ENCODE measurements around the gene ZBTB7C. TPM values are rescaled to one million over a fixed set of nuclear protein-coding genes. Genes with fewer than 3 reads are reported as not detected.
A peak's percentile ranks its signal among the peaks of the same experiment; 100 is the strongest.

ZBTB7C gene
- total RNA-seq, 2 donors from 2014 or later = 11.0 to 14.8 TPM

- peak; percentile 50 for DNase-seq (ENCODE audit: low spot score)
- intact Hi-C loops (cut with DNase I) = no loop called here
These were observed 349.6 kb downstream of the ZBTB7C start for GRCh38 chr18:48059455-48060010.

GRCh38 chr18:48058486-48058885 lies 350.7 kb downstream of the ZBTB7C start:
- DNase-seq (ENCODE audit: low spot score) = no peak
- intact Hi-C loops (cut with DNase I) = no loop called here

- DNase-seq (ENCODE audit: low spot score) = no peak
- intact Hi-C loops (cut with DNase I) = no loop called here
These were observed 352.2 kb downstream of the ZBTB7C start for GRCh38 chr18:48057018-48057417.

- intact Hi-C loops (cut with DNase I) = loop anchor here in 1 of 2 donors (1.0 kb wide), 1 partner anchor 10 kb away; no protein-coding TSS in a partner anchor
- DNase-seq (ENCODE audit: low spot score) = peak; percentile 37
These were observed 353.8 kb downstream of the ZBTB7C start for GRCh38 chr18:48055351-48055750.

GRCh38 chr18:48053881-48054816 lies 355.0 kb downstream of the ZBTB7C start:
- intact Hi-C loops (cut with DNase I) = no loop called here

GRCh38 chr18:48052842-48053241 lies 356.3 kb downstream of the ZBTB7C start:
- peak; percentile 43 for DNase-seq (ENCODE audit: low spot score)
- intact Hi-C loops (cut with DNase I) = no loop called here

More at GRCh38 chr18:48053881-48054816, 355.0 kb downstream of the ZBTB7C start:
- DNase-seq (ENCODE audit: low spot score) = peak; percentile 65

- DNase-seq (ENCODE audit: low spot score) = peak; percentile 5
- intact Hi-C loops (cut with DNase I) = no loop called here
These were observed 357.0 kb downstream of the ZBTB7C start for GRCh38 chr18:48051945-48052840.

GRCh38 chr18:48050176-48050575 lies 359.0 kb downstream of the ZBTB7C start:
- intact Hi-C loops (cut with DNase I) = no loop called here

GRCh38 chr18:48049757-48050156 lies 359.4 kb downstream of the ZBTB7C start:
- peak; percentile 62 for DNase-seq (ENCODE audit: low spot score)
- intact Hi-C loops (cut with DNase I) = no loop called here

More at GRCh38 chr18:48050176-48050575, 359.0 kb downstream of the ZBTB7C start:
- peak; percentile 52 for DNase-seq (ENCODE audit: low spot score)

GRCh38 chr18:48048251-48048650 lies 360.9 kb downstream of the ZBTB7C start:
- intact Hi-C loops (cut with DNase I) = no loop called here
- peak; percentile 15 for DNase-seq (ENCODE audit: low spot score)

GRCh38 chr18:48046843-48047242 lies 362.3 kb downstream of the ZBTB7C start:
- intact Hi-C loops (cut with DNase I) = no loop called here
- DNase-seq (ENCODE audit: low spot score) = peak; percentile 43

- DNase-seq (ENCODE audit: low spot score) = peak; percentile 30
- intact Hi-C loops (cut with DNase I) = no loop called here
These were observed 363.4 kb downstream of the ZBTB7C start for GRCh38 chr18:48045744-48046143.

- intact Hi-C loops (cut with DNase I) = no loop called here
- DNase-seq (ENCODE audit: low spot score) = no peak
These were observed 364.2 kb downstream of the ZBTB7C start for GRCh38 chr18:48044944-48045343.

GRCh38 chr18:48043166-48043565 lies 366.0 kb downstream of the ZBTB7C start:
- intact Hi-C loops (cut with DNase I) = no loop called here
- no peak for DNase-seq (ENCODE audit: low spot score)

- intact Hi-C loops (cut with DNase I) = no loop called here
- no peak for DNase-seq (ENCODE audit: low spot score)
These were observed 366.8 kb downstream of the ZBTB7C start for GRCh38 chr18:48042431-48042830.

- DNase-seq (ENCODE audit: low spot score) = no peak
- intact Hi-C loops (cut with DNase I) = no loop called here
These were observed 368.6 kb downstream of the ZBTB7C start for GRCh38 chr18:48040457-48041110.

GRCh38 chr18:48039769-48040215 lies 369.4 kb downstream of the ZBTB7C start:
- DNase-seq (ENCODE audit: low spot score) = no peak
- intact Hi-C loops (cut with DNase I) = loop anchor here in 1 of 2 donors (10.0 kb wide), 2 partner anchors 95 to 315 kb away; no protein-coding TSS in a partner anchor

GRCh38 chr18:48038636-48039035 lies 370.5 kb downstream of the ZBTB7C start:
- DNase-seq (ENCODE audit: low spot score) = no peak
- intact Hi-C loops (cut with DNase I) = loop anchor here in 1 of 2 donors (10.0 kb wide), 2 partner anchors 96 to 316 kb away; no protein-coding TSS in a partner anchor

All from posterior vena cava (tissue), 2 donors.